Measurements from ENCODE around the gene TMF1. TPM values are rescaled to one million over a fixed set of nuclear protein-coding genes. Genes with fewer than 3 reads are reported as not detected.

Gene TMF1
- 10 to 100 TPM in 4 of 6 experiments, 1 to 10 TPM in 2; 7.9 to 15.4 (median 11.5) TPM for total RNA-seq
- long read RNA-seq, partial matches to known transcripts, result 6 of 6 reads
- long read RNA-seq, other reads (novel, unspliced or antisense), result 0 of 6 reads

- peaks cover 0 to 19% (median 7%) of the 10 kb centered on the region in 4 donors for H3K4me1 ChIP-seq
- H3K27ac ChIP-seq, result peak within 1 kb of the TSS; percentile 88 to 95 (median 90)
- no peak for TF ChIP-seq CTCF (IDR thresholded peaks at IDR 0.05)
- peak; percentile 75 for TF ChIP-seq POLR2A (IDR thresholded peaks at IDR 0.05)
- 3% methylated on average over 13 of the region's 45 CpGs for WGBS (ENCODE audit: insufficient coverage, low coverage, low lambda C conversion rate, missing lambda C conversion rate)
- intact Hi-C loops (cut with DNase I), result no loop called here
- no peaks in the 10 kb centered on the region for H3K9me3 ChIP-seq
- no peaks in the 10 kb centered on the region for H3K27me3 ChIP-seq
- ATAC-seq (peak; percentile 97 to 98 (median 97)), DNase-seq (peak; percentile 98 to 99 (median 98))
- H3K4me3 ChIP-seq, result peak within 1 kb of the TSS; percentile 54 to 86 (median 76)
- peaks cover 0 to 38% (median 12%) of the 10 kb centered on the region in 4 donors for H3K36me3 ChIP-seq
Observed at GRCh38 chr3:69051756-69052471, at the start of gene TMF1. Gene TMF1, minus strand, starts transcription at chr3:69052333. Its CDS starts 247 bp downstream, at chr3:69052086.

GRCh38 chr3:69099576-69099975, 47.4 kb upstream of the TMF1 start:
- DNase-seq, result no peak
- Histone ChIP-seq H3K27ac (no peak overlapping the region), H3K4me3 (no peak overlapping the region), H3K27me3 (no peaks in the 10 kb centered on the region), H3K36me3 (peaks cover 0 to 35% (median 4%) of the 10 kb centered on the region in 4 donors), H3K4me1 (peaks cover 0 to 4% (median 0%) of the 10 kb centered on the region in 4 donors), H3K9me3 (no peaks in the 10 kb centered on the region)
- TF ChIP-seq CTCF (IDR thresholded peaks at IDR 0.05), result no peak
- no peak for TF ChIP-seq POLR2A (IDR thresholded peaks at IDR 0.05)
- 89% methylated on average over 4 of the region's 4 CpGs for WGBS (ENCODE audit: insufficient coverage, low coverage, low lambda C conversion rate, missing lambda C conversion rate)
- intact Hi-C loops (cut with DNase I), result no loop called here
- no peak for ATAC-seq

GRCh38 chr3:69097407-69098086, 45.4 kb upstream of the TMF1 start:
- Histone ChIP-seq H3K4me1 (peaks cover 0 to 16% (median 5%) of the 10 kb centered on the region in 4 donors), H3K9me3 (no peaks in the 10 kb centered on the region), H3K27ac (no peak overlapping the region), H3K4me3 (no peak overlapping the region), H3K27me3 (no peaks in the 10 kb centered on the region), H3K36me3 (peaks cover 0 to 16% (median 2%) of the 10 kb centered on the region in 4 donors)
- 62% methylated on average over 6 of the region's 9 CpGs for WGBS (ENCODE audit: insufficient coverage, low coverage, low lambda C conversion rate, missing lambda C conversion rate)
- ATAC-seq (no peak), DNase-seq (no peak)
- intact Hi-C loops (cut with DNase I), result no loop called here
- no peak for TF ChIP-seq CTCF (IDR thresholded peaks at IDR 0.05)
- no peak for TF ChIP-seq POLR2A (IDR thresholded peaks at IDR 0.05)

GRCh38 chr3:69096299-69096698, 44.2 kb upstream of the TMF1 start:
- TF ChIP-seq CTCF (IDR thresholded peaks at IDR 0.05), result no peak
- no peak for TF ChIP-seq POLR2A (IDR thresholded peaks at IDR 0.05)
- Histone ChIP-seq H3K27ac (no peak overlapping the region), H3K4me1 (peaks cover 0 to 29% (median 11%) of the 10 kb centered on the region in 4 donors), H3K4me3 (no peak overlapping the region), H3K27me3 (no peaks in the 10 kb centered on the region), H3K36me3 (peaks cover 0 to 5% (median 0%) of the 10 kb centered on the region in 4 donors), H3K9me3 (no peaks in the 10 kb centered on the region)
- DNase-seq (no peak), ATAC-seq (no peak)
- intact Hi-C loops (cut with DNase I), result no loop called here
- no CpG with 5 or more reads among the region's 5 CpGs for WGBS (ENCODE audit: insufficient coverage, low coverage, low lambda C conversion rate, missing lambda C conversion rate)
